NCI-H748 treated with DMSO at 0.1 percent for 48 hours (cell line): ENCODE measurements around the gene AFDN.
A peak's percentile ranks its signal among the peaks of the same experiment; 100 is the strongest.

Experiments
- DNase-seq: peaks from one replicate; lab custom pipeline; 2025; lab: John Stamatoyannopoulos, UW

Gene AFDN

GRCh38 chr6:167817729-167818128 lies 9.0 kb upstream of the AFDN start:
- DNase-seq, result no peak

- DNase-seq, result no peak
Measured at GRCh38 chr6:167819576-167819975, 7.1 kb upstream of the AFDN start.

- no peak for DNase-seq
Measured at GRCh38 chr6:167820681-167821080, 6.0 kb upstream of the AFDN start.

GRCh38 chr6:167824591-167825331 lies 1.9 kb upstream of the AFDN start:
- DNase-seq, result no peak

- peak; percentile 45 for DNase-seq
Measured at GRCh38 chr6:167825332-167826229, 1.1 kb upstream of the AFDN start.

GRCh38 chr6:167826230-167826895 lies 348 bp upstream of the AFDN start:
- no peak for DNase-seq

- DNase-seq, result peak; percentile 48
Measured at GRCh38 chr6:167827583-167828324, 1.0 kb downstream of the AFDN start.

- peak; percentile 28 for DNase-seq
Measured at GRCh38 chr6:167828325-167828956, 1.7 kb downstream of the AFDN start.

GRCh38 chr6:167829513-167829912 lies 2.8 kb downstream of the AFDN start:
- DNase-seq, result no peak

- no peak for DNase-seq
Measured at GRCh38 chr6:167831281-167831828, 4.6 kb downstream of the AFDN start.

GRCh38 chr6:167832497-167833395 lies 6.0 kb downstream of the AFDN start:
- no peak for DNase-seq

- no peak for DNase-seq
Measured at GRCh38 chr6:167833396-167833763, 6.7 kb downstream of the AFDN start.

- DNase-seq, result no peak
Measured at GRCh38 chr6:167835260-167835659, 8.5 kb downstream of the AFDN start.

GRCh38 chr6:167836721-167837120 lies 10.0 kb downstream of the AFDN start:
- DNase-seq, result no peak

GRCh38 chr6:167838207-167838748 lies 11.6 kb downstream of the AFDN start:
- DNase-seq, result no peak

- DNase-seq, result no peak
Measured at GRCh38 chr6:167839343-167839742, 12.6 kb downstream of the AFDN start.

GRCh38 chr6:167839755-167840154 lies 13.0 kb downstream of the AFDN start:
- no peak for DNase-seq

GRCh38 chr6:167840160-167840525 lies 13.4 kb downstream of the AFDN start:
- no peak for DNase-seq

GRCh38 chr6:167840526-167841179 lies 13.9 kb downstream of the AFDN start:
- DNase-seq, result no peak
